GM21737 (cell line): ENCODE results near the gene CCDC194.
"Not testable (repeated sequence)": the region's sequence is repeated elsewhere in the genome, so short reads cannot be mapped to it uniquely, and the experiment has no call there.

ENCODE experiments used
- ATAC-seq: cut with Tn5 transposase; IDR thresholded peaks from one replicate; pipeline ENCODE4 v1.9.1; 2021; ENCODE audit warnings: mild to moderate bottlenecking, moderate library complexity; ENCODE audit not compliant: unreplicated experiment

Gene CCDC194

GRCh38 chr19:17378271-17378670 lies 15.7 kb downstream of the CCDC194 start:
- ATAC-seq = no peak

- no peak for ATAC-seq
Observed at GRCh38 chr19:17376935-17377600, 16.9 kb downstream of the CCDC194 start, which contains the start of gene PLVAP. Gene PLVAP, minus strand, starts transcription at chr19:17377342. Its CDS starts 54 bp downstream, at chr19:17377288.

GRCh38 chr19:17370026-17370587 lies 23.9 kb downstream of the CCDC194 start:
- peak; percentile 69 for ATAC-seq

- no peak for ATAC-seq
Observed at GRCh38 chr19:17365361-17365760, 28.6 kb downstream of the CCDC194 start.

- not testable (repeated sequence) for ATAC-seq
Observed at GRCh38 chr19:17363852-17364605, 30.0 kb downstream of the CCDC194 start.

GRCh38 chr19:17359905-17360800 lies 33.8 kb downstream of the CCDC194 start:
- no peak for ATAC-seq

GRCh38 chr19:17358395-17358794 lies 35.6 kb downstream of the CCDC194 start:
- no peak for ATAC-seq

GRCh38 chr19:17357724-17358123 lies 36.3 kb downstream of the CCDC194 start:
- ATAC-seq = no peak

- ATAC-seq = no peak
Observed at GRCh38 chr19:17357078-17357666, 36.8 kb downstream of the CCDC194 start.

- no peak for ATAC-seq
Observed at GRCh38 chr19:17353386-17353785, 40.6 kb downstream of the CCDC194 start.

GRCh38 chr19:17352608-17353280 lies 41.3 kb downstream of the CCDC194 start:
- no peak for ATAC-seq

- ATAC-seq = no peak
Observed at GRCh38 chr19:17351815-17352435, 42.1 kb downstream of the CCDC194 start.

GRCh38 chr19:17348700-17349099 lies 45.3 kb downstream of the CCDC194 start:
- ATAC-seq = no peak

- ATAC-seq = no peak
Observed at GRCh38 chr19:17347877-17348276, 46.1 kb downstream of the CCDC194 start.

- ATAC-seq = no peak
Observed at GRCh38 chr19:17347361-17347760, 46.6 kb downstream of the CCDC194 start.

GRCh38 chr19:17346109-17346671 lies 47.8 kb downstream of the CCDC194 start:
- ATAC-seq = no peak

GRCh38 chr19:17341845-17342244 lies 52.2 kb downstream of the CCDC194 start:
- ATAC-seq = no peak

- ATAC-seq = no peak
Observed at GRCh38 chr19:17341386-17341785, 52.6 kb downstream of the CCDC194 start.

GRCh38 chr19:17340871-17341357 lies 53.1 kb downstream of the CCDC194 start:
- ATAC-seq = no peak
